EH (cell line): ENCODE results near the gene AOC3.

Experiments used
- DNase-seq: peaks from one replicate; pipeline ENCODE4 v3.0.0-alpha.2; 2015; ENCODE audit warnings: low read depth

AOC3 gene

GRCh38 chr17:42850954-42851353 lies at the start of gene AOC3:
TSS of gene AOC3 (plus strand) at chr17:42851199. CDS start at chr17:42851344, 145 bp downstream.
- DNase-seq = no peak

- DNase-seq = no peak
Measured at GRCh38 chr17:42803074-42803883, 47.7 kb upstream of the AOC3 start.

- no peak for DNase-seq
Measured at GRCh38 chr17:42804918-42805367, 46.1 kb upstream of the AOC3 start.

- no peak for DNase-seq
Measured at GRCh38 chr17:42806249-42806648, 44.8 kb upstream of the AOC3 start.

GRCh38 chr17:42809250-42809649 lies 41.7 kb upstream of the AOC3 start:
- peak; percentile 68 for DNase-seq

GRCh38 chr17:42814633-42815399 lies 36.2 kb upstream of the AOC3 start:
- peak; percentile 68 for DNase-seq

- DNase-seq = peak; percentile 68
Measured at GRCh38 chr17:42817866-42818265, 33.1 kb upstream of the AOC3 start.

GRCh38 chr17:42818379-42818778 lies 32.6 kb upstream of the AOC3 start:
- DNase-seq = no peak

GRCh38 chr17:42819939-42820535 lies 31.0 kb upstream of the AOC3 start:
- peak; percentile 63 for DNase-seq

- DNase-seq = no peak
Measured at GRCh38 chr17:42821176-42821575, 29.8 kb upstream of the AOC3 start.

GRCh38 chr17:42827472-42827871 lies 23.5 kb upstream of the AOC3 start:
- DNase-seq = no peak

GRCh38 chr17:42830971-42831370 lies 20.0 kb upstream of the AOC3 start:
- no peak for DNase-seq

GRCh38 chr17:42832213-42832933 lies 18.6 kb upstream of the AOC3 start:
- no peak for DNase-seq

GRCh38 chr17:42832934-42833766 lies 17.8 kb upstream of the AOC3 start, which contains the start of gene PSME3:
TSS of gene PSME3 (plus strand) at chr17:42833397. CDS start at chr17:42833632, 235 bp downstream.
- DNase-seq = peak; percentile 87

- DNase-seq = no peak
Measured at GRCh38 chr17:42833767-42834422, 17.1 kb upstream of the AOC3 start.

GRCh38 chr17:42835732-42836131 lies 15.3 kb upstream of the AOC3 start:
- no peak for DNase-seq

- no peak for DNase-seq
Measured at GRCh38 chr17:42841975-42842685, 8.9 kb upstream of the AOC3 start.

- peak; percentile 72 for DNase-seq
Measured at GRCh38 chr17:42843358-42843934, 7.6 kb upstream of the AOC3 start.

- no peak for DNase-seq
Measured at GRCh38 chr17:42844271-42844670, 6.7 kb upstream of the AOC3 start, which contains the start of gene AOC2. TSS of gene AOC2 (plus strand) at chr17:42844580. CDS start at chr17:42844627, 47 bp downstream.
